ENCODE data around the gene DCAF6.
"Not testable (repeated sequence)": the region's sequence is repeated elsewhere in the genome, so short reads cannot be mapped to it uniquely, and the experiment has no call there.

The DCAF6 gene

DNA sequence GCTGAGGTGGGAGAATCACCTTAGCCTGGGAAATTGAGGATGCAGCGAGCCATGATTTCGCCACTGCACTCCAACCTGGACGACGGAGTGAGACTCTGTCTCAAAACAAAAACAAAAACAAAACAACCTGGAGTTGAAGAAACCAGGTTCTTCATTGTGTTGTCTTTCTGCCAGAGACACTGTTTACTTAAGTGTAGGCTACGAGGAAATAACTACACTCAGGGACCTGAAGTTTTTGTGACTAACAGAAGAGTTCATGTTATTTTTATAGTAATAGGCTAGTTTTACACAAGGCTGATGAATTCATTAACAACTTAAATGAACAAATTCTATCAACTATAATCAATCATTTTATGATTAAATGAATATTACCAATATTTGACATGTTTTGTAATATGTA, 98.9 kb downstream of the DCAF6 start:
- no peak for DNase-seq

DNA sequence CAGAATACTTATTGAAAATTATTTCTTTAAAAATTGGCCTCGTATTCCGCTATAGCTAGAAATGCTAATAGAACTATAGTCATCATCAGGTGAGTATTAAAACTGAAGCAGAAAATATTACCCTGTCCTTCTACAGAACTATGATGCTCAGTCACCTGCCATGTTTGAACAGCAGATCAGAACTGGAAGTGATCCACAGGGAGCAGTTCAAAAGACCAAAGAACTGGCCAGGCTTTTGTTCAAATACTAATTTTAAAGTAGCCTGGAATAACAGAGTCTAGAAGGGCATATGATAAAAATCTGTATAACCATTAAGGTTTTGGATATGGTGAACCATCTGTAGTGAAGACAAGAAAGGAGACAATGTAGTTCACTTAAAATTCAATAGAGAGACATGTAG, 105.9 kb downstream of the DCAF6 start:
- no peak for DNase-seq

- DNase-seq = no peak
Measured at GRCh38 chr1:168045311-168045710, 108.8 kb downstream of the DCAF6 start.

DNA sequence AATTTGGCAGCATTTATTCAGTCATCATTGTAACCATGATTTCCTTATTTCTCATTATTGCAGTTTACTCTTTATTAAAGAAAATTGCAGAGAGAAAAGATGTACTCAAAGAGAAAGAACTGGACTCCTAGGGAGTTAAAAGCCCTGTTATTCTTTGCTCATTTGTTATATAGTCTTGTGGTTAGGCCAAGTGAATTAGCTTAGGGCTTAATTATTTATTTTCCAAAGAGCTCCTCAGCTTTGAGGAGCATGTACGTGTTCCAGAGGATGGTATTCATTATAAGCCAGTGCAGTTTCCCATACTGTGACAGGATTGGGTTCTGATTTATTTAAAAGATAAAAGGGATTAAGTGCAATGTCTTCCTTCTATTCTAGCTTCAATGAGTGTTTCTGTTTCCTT, 113.8 kb downstream of the DCAF6 start:
- no peak for DNase-seq

DNA sequence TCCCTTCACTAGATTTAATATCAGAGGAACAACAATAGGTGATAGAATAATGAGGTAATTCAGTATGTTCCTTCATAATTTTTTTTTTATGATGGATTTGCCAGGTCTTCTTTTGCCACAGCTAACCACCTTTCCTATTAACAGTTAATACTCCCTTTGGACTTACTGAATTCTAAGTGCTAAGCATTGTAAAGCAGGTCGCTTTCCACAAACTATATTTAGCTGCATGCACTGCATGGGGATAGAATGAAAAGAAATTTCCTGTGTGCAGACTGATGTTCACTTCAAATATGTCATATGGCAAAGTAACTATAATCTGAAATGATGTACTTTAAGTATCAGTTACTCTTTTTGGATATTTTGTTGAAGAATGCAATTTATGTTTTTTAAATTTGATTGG, 114.4 kb downstream of the DCAF6 start:
- DNase-seq = no peak

DNA sequence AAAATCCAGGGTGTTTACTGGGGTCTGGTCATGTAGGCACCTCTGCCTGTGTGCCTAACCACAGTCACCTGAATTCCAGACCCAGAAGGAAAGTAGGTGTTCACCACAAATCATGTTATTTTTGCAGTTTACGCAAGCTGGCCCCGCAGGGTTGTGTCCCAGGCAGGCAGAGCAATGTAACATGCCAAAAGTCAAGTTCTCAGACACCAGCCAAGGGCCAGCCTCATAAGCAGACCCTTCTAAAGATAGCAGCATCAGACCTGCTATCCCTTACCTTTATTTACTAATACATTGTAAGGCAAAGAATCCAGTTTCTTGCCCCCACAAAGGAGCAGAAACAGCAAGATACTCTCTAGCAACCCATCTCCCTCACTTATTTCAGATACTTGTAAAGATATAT, 117.2 kb downstream of the DCAF6 start:
- no peak for DNase-seq

DNA sequence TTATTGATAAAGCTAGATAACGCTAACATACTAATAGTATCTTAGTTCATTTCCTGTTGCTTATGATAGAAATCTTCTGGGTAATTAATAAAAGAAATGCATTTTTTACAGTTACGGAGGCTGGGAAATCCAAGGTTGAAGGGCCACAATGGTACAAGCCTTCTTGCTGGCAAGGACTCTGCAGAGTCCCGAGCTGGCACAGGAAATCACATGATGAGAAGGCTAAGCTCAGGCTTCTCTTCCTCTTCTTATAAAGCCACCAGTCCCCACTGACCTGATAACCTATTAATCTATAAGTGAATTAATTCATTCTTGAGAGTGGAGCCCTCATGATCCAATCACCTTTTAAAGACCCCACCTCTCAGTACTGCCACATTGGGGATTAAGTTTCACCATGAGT, 117.6 kb downstream of the DCAF6 start:
- no peak for DNase-seq

DNA sequence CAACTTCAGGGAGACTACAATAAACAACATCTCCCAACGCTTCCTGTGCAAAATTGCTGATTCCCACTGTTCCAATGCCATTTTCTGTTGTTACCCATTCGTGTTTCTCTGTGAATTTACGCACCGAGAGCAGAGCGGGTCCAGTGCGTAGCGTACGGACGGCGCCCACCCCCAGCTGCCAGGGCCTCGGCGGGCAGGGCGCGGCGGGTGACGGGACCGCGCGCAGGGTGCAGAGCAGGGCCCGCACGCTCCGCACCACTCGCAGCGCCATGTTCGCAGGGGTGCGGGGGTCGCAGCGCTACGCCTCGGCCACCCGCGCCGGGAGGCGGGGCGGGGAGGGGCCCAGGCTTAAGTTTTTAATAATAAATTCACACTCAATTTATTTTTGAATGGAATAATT, 119.7 kb downstream of the DCAF6 start:
- not testable (repeated sequence) for DNase-seq

- DNase-seq = no peak
Measured at GRCh38 chr1:168057355-168057754, 120.9 kb downstream of the DCAF6 start.

- DNase-seq = no peak
Measured at GRCh38 chr1:168057921-168058320, 121.4 kb downstream of the DCAF6 start.

DNA sequence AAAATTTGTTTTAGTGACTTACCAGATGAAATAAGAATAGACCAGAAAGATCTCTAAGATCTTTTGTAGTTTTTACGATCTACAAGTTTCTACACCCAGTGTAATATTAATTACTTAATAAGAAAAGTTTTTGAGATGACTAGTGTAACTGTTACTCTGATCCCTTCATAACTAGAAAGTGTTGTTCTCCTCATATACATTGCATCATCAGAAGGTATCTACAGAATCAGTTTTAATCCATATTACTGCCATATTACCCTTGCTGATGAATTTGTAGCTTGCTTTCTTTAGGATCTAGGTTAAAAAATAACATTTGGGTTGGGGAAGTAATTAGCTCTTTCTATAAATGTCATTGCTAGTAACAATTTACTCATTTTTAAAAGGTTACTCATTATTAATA, 127.7 kb downstream of the DCAF6 start:
- no peak for DNase-seq

- no peak for DNase-seq
Measured at GRCh38 chr1:168065506-168065905, 129.0 kb downstream of the DCAF6 start.

GRCh38 chr1:168069384-168069783, 132.9 kb downstream of the DCAF6 start:
- DNase-seq = no peak

- DNase-seq = no peak
Measured at GRCh38 chr1:168079761-168080160, 143.3 kb downstream of the DCAF6 start.

DNA sequence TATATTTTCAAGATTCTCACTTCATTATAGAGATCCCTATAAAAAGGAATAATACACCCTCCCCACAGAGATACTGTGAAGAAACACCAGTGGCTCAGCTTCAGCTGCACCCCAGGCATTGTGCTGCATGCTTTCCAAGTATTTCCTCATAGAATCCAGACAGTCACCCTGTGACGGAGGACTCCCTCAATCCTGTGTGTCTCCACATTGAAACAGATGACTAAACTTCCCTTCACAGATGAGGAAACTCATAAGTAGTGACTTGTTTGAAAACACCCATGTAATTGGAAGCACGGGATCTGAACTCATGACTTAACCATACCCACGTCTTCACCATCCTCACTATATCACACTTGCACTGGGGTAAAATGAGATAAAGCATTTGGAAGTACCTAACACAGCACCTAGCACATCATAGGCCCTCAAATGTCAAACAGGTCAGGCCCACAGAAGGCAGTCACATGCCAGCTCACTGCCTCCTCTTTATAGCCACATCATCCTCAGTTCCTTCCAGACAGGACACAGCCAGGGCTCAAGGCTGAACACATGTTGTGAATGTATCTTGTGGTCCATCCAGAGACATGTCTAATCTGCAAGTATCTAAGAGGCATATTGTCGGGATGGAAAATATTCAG, 145.0 kb downstream of the DCAF6 start:
- no peak for DNase-seq

DNA sequence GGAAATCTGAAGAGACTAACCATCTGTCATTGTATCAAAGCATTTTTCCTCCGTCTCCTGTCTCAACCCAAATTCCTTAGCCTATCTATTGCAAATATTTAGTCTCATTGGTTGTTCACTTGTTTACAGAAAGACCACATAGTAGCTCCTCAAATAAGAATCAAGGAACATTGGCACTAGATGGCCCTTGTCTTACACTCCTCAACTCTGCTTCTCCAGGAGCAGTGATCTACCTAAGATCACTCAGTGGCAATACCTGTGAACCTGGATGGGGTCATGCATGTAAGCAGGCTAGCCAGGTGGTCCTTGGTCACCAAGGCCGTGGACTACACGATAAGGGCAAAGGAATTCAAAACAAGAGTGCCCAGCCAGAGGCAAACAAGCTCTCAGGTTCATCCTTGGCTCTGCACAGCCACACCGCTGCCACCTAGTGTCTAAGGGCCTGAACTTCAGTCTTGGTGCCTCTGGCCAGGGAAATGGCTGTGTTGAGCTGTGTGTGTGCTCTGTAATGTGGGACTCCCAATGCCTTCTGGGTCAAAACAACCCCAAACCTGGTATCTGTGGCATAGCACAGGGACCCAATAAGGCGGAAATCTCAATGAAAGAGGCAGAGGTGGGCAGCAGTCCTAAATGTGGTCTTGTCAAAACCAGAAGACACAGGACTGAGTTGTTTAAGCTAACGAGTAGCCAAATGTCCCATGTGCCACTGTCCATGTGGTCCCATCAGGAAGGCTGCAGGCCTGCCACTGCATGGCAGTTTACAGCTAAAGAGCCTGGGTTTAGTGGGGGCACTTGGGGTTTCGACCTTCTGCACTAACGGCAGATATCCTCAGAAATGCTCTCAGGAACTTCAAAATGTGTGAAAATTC, 145.8 kb downstream of the DCAF6 start:
- DNase-seq = peak; percentile 61 to 72

GRCh38 chr1:168083456-168084325, 147.2 kb downstream of the DCAF6 start:
- DNase-seq = no peak

GRCh38 chr1:168084396-168085231, 148.1 kb downstream of the DCAF6 start:
- peak; percentile 60 to 70 for DNase-seq

GRCh38 chr1:168085401-168085872, 149.0 kb downstream of the DCAF6 start:
- no peak for DNase-seq

GRCh38 chr1:168086438-168086837, 150.0 kb downstream of the DCAF6 start:
- no peak for DNase-seq

GRCh38 chr1:168087696-168088095, 151.2 kb downstream of the DCAF6 start:
- no peak for DNase-seq
